ENCODE measurements around the gene TSPAN7.

The TSPAN7 gene

GRCh38 chrX:38607976-38608375 lies 46.6 kb downstream of the TSPAN7 start:
- peak overlapping the region; percentile 100 for H3K9ac ChIP-seq (ENCODE audit: low read depth, low read length, poor library complexity, severe bottlenecking)
- no peaks in the 10 kb centered on the region for H3K9me3 ChIP-seq (ENCODE audit: insufficient read depth, low read depth, low read length)
- peak overlapping the region; percentile 67 for H3K4me3 ChIP-seq (ENCODE audit: low read length, poor library complexity, severe bottlenecking)
- peaks cover 4% of the 10 kb centered on the region for H3K27me3 ChIP-seq (ENCODE audit: insufficient read depth, low read length, poor library complexity, severe bottlenecking)
- H4K20me1 ChIP-seq (ENCODE audit: insufficient read depth, low read length, poor library complexity, severe bottlenecking), result no peaks in the 10 kb centered on the region
- H3K79me2 ChIP-seq (ENCODE audit: insufficient read depth, low read length), result peaks cover 62% of the 10 kb centered on the region
- no peak overlapping the region for H2AFZ ChIP-seq (ENCODE audit: low read length)
- peaks cover 54% of the 10 kb centered on the region for H3K4me1 ChIP-seq (ENCODE audit: insufficient read depth, low read length, poor library complexity, severe bottlenecking)
- peaks cover 3% of the 10 kb centered on the region; the same call in 1 of the 2 replicates for H3F3A ChIP-seq (ENCODE audit: low read depth)
- H3K4me2 ChIP-seq (ENCODE audit: low read depth, low read length, poor library complexity, severe bottlenecking), result peak overlapping the region; percentile 87
- H3K36me3 ChIP-seq (ENCODE audit: insufficient read depth, low read length), result peaks cover 8% of the 10 kb centered on the region
- H3K9me2 ChIP-seq (replicated peaks; ENCODE audit: low read depth, low read length), result no peaks in the 10 kb centered on the region
- TF ChIP-seq CTCF (conservative IDR thresholded peaks at IDR 0.05; ENCODE audit: low read length) (no peak), EZH2phosphoT487 (IDR thresholded peaks at IDR 0.05; ENCODE audit: borderline replicate concordance) (no peak)

- Histone ChIP-seq H3K9ac (ENCODE audit: low read depth, low read length, poor library complexity, severe bottlenecking) (peak overlapping the region; percentile 100), H3F3A (ENCODE audit: low read depth) (peaks cover 3% of the 10 kb centered on the region; the same call in 1 of the 2 replicates), H3K9me3 (ENCODE audit: insufficient read depth, low read depth, low read length) (no peaks in the 10 kb centered on the region), H3K27me3 (ENCODE audit: insufficient read depth, low read length, poor library complexity, severe bottlenecking) (peaks cover 19% of the 10 kb centered on the region), H3K4me1 (ENCODE audit: insufficient read depth, low read length, poor library complexity, severe bottlenecking) (peaks cover 58% of the 10 kb centered on the region), H3K36me3 (ENCODE audit: insufficient read depth, low read length) (peaks cover 31% of the 10 kb centered on the region), H3K4me3 (ENCODE audit: low read length, poor library complexity, severe bottlenecking) (peak overlapping the region; percentile 92), H3K79me2 (ENCODE audit: insufficient read depth, low read length) (peaks cover 85% of the 10 kb centered on the region), H3K9me2 (replicated peaks; ENCODE audit: low read depth, low read length) (no peaks in the 10 kb centered on the region), H2AFZ (ENCODE audit: low read length) (no peak overlapping the region), H3K4me2 (ENCODE audit: low read depth, low read length, poor library complexity, severe bottlenecking) (peak overlapping the region; percentile 85), H4K20me1 (ENCODE audit: insufficient read depth, low read length, poor library complexity, severe bottlenecking) (no peaks in the 10 kb centered on the region)
- no peak for TF ChIP-seq CTCF (conservative IDR thresholded peaks at IDR 0.05; ENCODE audit: low read length)
- TF ChIP-seq EZH2phosphoT487 (IDR thresholded peaks at IDR 0.05; ENCODE audit: borderline replicate concordance), result no peak
Measured at GRCh38 chrX:38610849-38611248, 49.5 kb downstream of the TSPAN7 start.

GRCh38 chrX:38612281-38612680 lies 50.9 kb downstream of the TSPAN7 start:
- TF ChIP-seq EZH2phosphoT487 (IDR thresholded peaks at IDR 0.05; ENCODE audit: borderline replicate concordance) (no peak), CTCF (conservative IDR thresholded peaks at IDR 0.05; ENCODE audit: low read length) (no peak)
- peak overlapping the region; percentile 100 for H3K9ac ChIP-seq (ENCODE audit: low read depth, low read length, poor library complexity, severe bottlenecking)
- H3K4me1 ChIP-seq (ENCODE audit: insufficient read depth, low read length, poor library complexity, severe bottlenecking), result peaks cover 59% of the 10 kb centered on the region

More at GRCh38 chrX:38612281-38612680, 50.9 kb downstream of the TSPAN7 start:
- no peak overlapping the region for H2AFZ ChIP-seq (ENCODE audit: low read length)
- peaks cover 88% of the 10 kb centered on the region for H3K79me2 ChIP-seq (ENCODE audit: insufficient read depth, low read length)
- peaks cover 19% of the 10 kb centered on the region for H3K27me3 ChIP-seq (ENCODE audit: insufficient read depth, low read length, poor library complexity, severe bottlenecking)
- H4K20me1 ChIP-seq (ENCODE audit: insufficient read depth, low read length, poor library complexity, severe bottlenecking), result no peaks in the 10 kb centered on the region
- H3K9me2 ChIP-seq (replicated peaks; ENCODE audit: low read depth, low read length), result no peaks in the 10 kb centered on the region
- peaks cover 42% of the 10 kb centered on the region for H3K36me3 ChIP-seq (ENCODE audit: insufficient read depth, low read length)
- peak overlapping the region; percentile 92 for H3K4me3 ChIP-seq (ENCODE audit: low read length, poor library complexity, severe bottlenecking)
- peak overlapping the region; percentile 85 for H3K4me2 ChIP-seq (ENCODE audit: low read depth, low read length, poor library complexity, severe bottlenecking)
- H3F3A ChIP-seq (ENCODE audit: low read depth), result peaks cover 3% of the 10 kb centered on the region; the same call in 1 of the 2 replicates
- no peaks in the 10 kb centered on the region for H3K9me3 ChIP-seq (ENCODE audit: insufficient read depth, low read depth, low read length)
